H9 (cell line): ENCODE results near the gene TEX10. TPM values are rescaled to one million over a fixed set of nuclear protein-coding genes. Genes with fewer than 3 reads are reported as not detected.

Experiments used
- DNase-seq: peaks from one replicate; pipeline ENCODE4 v3.0.0-alpha.2; 2017
- H2AFZ ChIP-seq: one replicate; pipeline ENCODE4 v1.6.1; 2013; ENCODE audit warnings: mild to moderate bottlenecking, low read length, control low read depth, moderate library complexity
- H2AK5ac ChIP-seq: 2 replicates; pipeline ENCODE4 v1.6.1; 2013; ENCODE audit warnings: low read length, control low read depth, mixed read lengths; ENCODE audit not compliant: insufficient read length
- H2BK120ac ChIP-seq: one replicate; pipeline ENCODE4 v1.6.1; 2013; ENCODE audit warnings: low read depth, mild to moderate bottlenecking, low read length, control low read depth, inconsistent platforms; ENCODE audit not compliant: poor library complexity, severe bottlenecking
- H2BK12ac ChIP-seq: 2 replicates; pipeline ENCODE4 v1.6.1; 2013; ENCODE audit warnings: low read length, control low read depth, mixed read lengths, low read depth; ENCODE audit not compliant: insufficient read length
- H2BK15ac ChIP-seq: 2 replicates; pipeline ENCODE4 v1.6.1; 2013; ENCODE audit warnings: low read depth, low read length, control low read depth
- H2BK20ac ChIP-seq: one replicate; pipeline ENCODE4 v1.6.1; 2013; ENCODE audit warnings: low read depth, mild to moderate bottlenecking, low read length, control low read depth, inconsistent platforms; ENCODE audit not compliant: poor library complexity, severe bottlenecking
- H2BK5ac ChIP-seq: 2 replicates; pipeline ENCODE4 v1.6.1; 2013; ENCODE audit warnings: low read length, control low read depth, mixed read lengths; ENCODE audit not compliant: insufficient read length
- H3K14ac ChIP-seq: 2 replicates; pipeline ENCODE4 v1.6.1; 2013; ENCODE audit warnings: low read length, control low read depth; ENCODE audit not compliant: insufficient read depth
- H3K18ac ChIP-seq: 2 replicates; pipeline ENCODE4 v1.6.1; 2013; ENCODE audit warnings: low read depth, mild to moderate bottlenecking, mixed read lengths, low read length, control low read depth; ENCODE audit not compliant: insufficient read length
- H3K23ac ChIP-seq: 2 replicates; pipeline ENCODE4 v1.6.1; 2013; ENCODE audit warnings: low read length, control low read depth, mixed read lengths, low read depth; ENCODE audit not compliant: insufficient read length
- H3K23me2 ChIP-seq: 2 replicates; pipeline ENCODE4 v1.6.1; 2013; ENCODE audit warnings: low read depth, mild to moderate bottlenecking, mixed read lengths, low read length, control low read depth; ENCODE audit not compliant: insufficient read length, poor library complexity, severe bottlenecking
- H3K27ac ChIP-seq: 2 replicates; pipeline ENCODE4 v1.5.1; 2013; ENCODE audit warnings: low read length, control low read depth, mixed read lengths, low read depth; ENCODE audit not compliant: insufficient read length
- H3K27me3 ChIP-seq: 2 replicates; pipeline ENCODE4 v1.6.1; 2013; ENCODE audit warnings: low read length, control low read depth, inconsistent platforms; ENCODE audit not compliant: insufficient read depth
- H3K4ac ChIP-seq: 2 replicates; pipeline ENCODE4 v1.6.1; 2013; ENCODE audit warnings: low read depth, mild to moderate bottlenecking, control low read depth, inconsistent platforms, low read length, moderate library complexity
- H3K4me1 ChIP-seq: 2 replicates; pipeline ENCODE4 v1.6.1; 2013; ENCODE audit warnings: low read length, control low read depth, inconsistent platforms; ENCODE audit not compliant: insufficient read depth
- H3K4me2 ChIP-seq: 2 replicates; pipeline ENCODE4 v1.6.1; 2013; ENCODE audit warnings: low read length, control low read depth, mixed read lengths; ENCODE audit not compliant: insufficient read length, insufficient read depth
- H3K56ac ChIP-seq: 2 replicates; pipeline ENCODE4 v1.6.1; 2013; ENCODE audit warnings: low read depth, mild to moderate bottlenecking, mixed read lengths, low read length, control low read depth; ENCODE audit not compliant: insufficient read length
- H3K79me1 ChIP-seq: 2 replicates; pipeline ENCODE4 v1.6.1; 2013; ENCODE audit warnings: low read depth, mild to moderate bottlenecking, moderate library complexity, low read length, control low read depth, inconsistent platforms; ENCODE audit not compliant: insufficient read depth, poor library complexity, severe bottlenecking
- H3K79me2 ChIP-seq: 2 replicates; pipeline ENCODE4 v1.6.1; 2013; ENCODE audit warnings: low read length, control low read depth, inconsistent platforms; ENCODE audit not compliant: insufficient read depth
- H3K9ac ChIP-seq: 2 replicates; pipeline ENCODE4 v1.6.1; 2013; ENCODE audit warnings: low read length, control low read depth, mixed read lengths; ENCODE audit not compliant: insufficient read length; ENCODE audit errors: extremely low read depth
- H3K9me3 ChIP-seq: one replicate; pipeline ENCODE4 v1.6.1; 2013; ENCODE audit warnings: low read depth, low read length, inconsistent platforms; ENCODE audit not compliant: control insufficient read depth
- H3T11ph ChIP-seq: one replicate; pipeline ENCODE4 v1.6.1; 2013; ENCODE audit warnings: mild to moderate bottlenecking, low read length, control low read depth, inconsistent platforms
- H4K20me1 ChIP-seq: one replicate; pipeline ENCODE4 v1.6.1; 2013; ENCODE audit not compliant: control insufficient read depth, insufficient read length, insufficient read depth
- H4K5ac ChIP-seq: 2 replicates; pipeline ENCODE4 v1.6.1; 2013; ENCODE audit warnings: low read depth, mild to moderate bottlenecking, mixed read lengths, low read length, control low read depth; ENCODE audit not compliant: insufficient read length
- H4K8ac ChIP-seq: replicated peaks from 2 replicates; pipeline ENCODE4 v1.6.1; 2013; ENCODE audit warnings: low read length, control low read depth, mixed read lengths, low read depth; ENCODE audit not compliant: insufficient read length
- H4K91ac ChIP-seq: 2 replicates; pipeline ENCODE4 v1.6.1; 2013; ENCODE audit warnings: low read depth, mild to moderate bottlenecking, moderate library complexity, mixed read lengths, low read length, control low read depth; ENCODE audit not compliant: insufficient read length
- H3K27ac Mint-ChIP-seq, 3 experiments: 2 replicates in 2 of 3; 3 replicates in 1 of 3; pipeline ENCODE4 v1.8.0; 2020 to 2021; ENCODE audit warnings: mixed read lengths in 3 of 3, mild to moderate bottlenecking in 1 of 3, moderate library complexity in 1 of 3
- H3K27me3 Mint-ChIP-seq: 2 replicates; pipeline ENCODE4 v1.8.0; 2021; ENCODE audit warnings: low read depth, mild to moderate bottlenecking, moderate library complexity, mixed read lengths
- H3K36me3 Mint-ChIP-seq, 3 experiments: 2 replicates in 2 of 3; 3 replicates in 1 of 3; pipeline ENCODE4 v1.8.0; 2020 to 2021; ENCODE audit warnings: low read depth in 3 of 3, mixed read lengths in 3 of 3; ENCODE audit not compliant: insufficient read depth in 1 of 3
- H3K4me1 Mint-ChIP-seq, 2 experiments: 2 replicates each; pipeline ENCODE4 v1.8.0; 2020; ENCODE audit warnings: mixed read lengths in 2 of 2
- H3K4me3 Mint-ChIP-seq, 2 experiments: 2 replicates in 1 of 2; 3 replicates in 1 of 2; pipeline ENCODE4 v1.8.0; 2020 to 2021; ENCODE audit warnings: mild to moderate bottlenecking in 2 of 2, mixed read lengths in 2 of 2, moderate library complexity in 1 of 2
- H3K9me3 Mint-ChIP-seq, 2 experiments: 2 replicates in 1 of 2; 3 replicates in 1 of 2; pipeline ENCODE4 v1.8.0; 2020; ENCODE audit warnings: mild to moderate bottlenecking in 2 of 2, mixed read lengths in 2 of 2, moderate library complexity in 1 of 2
- CTCF ChIP-seq: fragments of 200-600 bp; sonication (generic); conservative IDR thresholded peaks from 3 replicates; pipeline ENCODE4 v1.8.0; 2021; ENCODE audit warnings: antibody characterized with exemption, mild to moderate bottlenecking
- WGBS: extraction: QIAGEN DNeasy Blood & Tissue Kit; methylation state at CpG from one replicate; pipeline ENCODE4 v1.1.7; 2013; ENCODE audit warnings: missing lambda C conversion rate, low lambda C conversion rate, mixed read lengths; ENCODE audit not compliant: insufficient read length; ENCODE audit errors: extremely low coverage; 5-methylcytosine and 5-hydroxymethylcytosine counted together
- total RNA-seq: library from RNA; stranded (reverse); gene quantifications from 2 replicates; pipeline ENCODE4 v1.2.1, GENCODE V29; 2021

Gene TEX10
- total RNA-seq, 1 experiment from 2014 or later: 70.8 TPM

DNA sequence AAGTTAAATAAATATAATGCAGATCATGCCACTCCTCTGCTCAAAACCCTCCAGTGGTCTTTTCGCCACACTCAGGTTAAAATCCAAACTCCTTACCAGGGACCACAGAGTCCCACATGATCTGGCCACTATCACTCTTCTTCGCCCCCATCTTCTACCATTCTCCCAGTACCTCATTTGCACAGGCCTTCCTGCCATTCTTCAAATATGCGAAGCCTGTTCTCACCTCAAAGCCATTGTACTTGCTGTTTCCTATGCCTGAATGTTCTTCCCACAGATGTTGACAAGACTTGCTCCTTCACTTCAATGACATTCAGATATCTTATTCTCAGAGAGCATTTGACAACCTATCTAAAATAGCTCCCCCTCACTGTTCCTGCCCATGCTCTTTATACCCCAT lies 10.9 kb downstream of the TEX10 start:
- H4K8ac ChIP-seq: no peak overlapping the region
- no peak overlapping the region for H2BK5ac ChIP-seq
- no peak overlapping the region for H2BK20ac ChIP-seq
- no peak overlapping the region for H3K27ac ChIP-seq
- no peak overlapping the region for H2BK15ac ChIP-seq
- no peaks in the 10 kb centered on the region for H4K20me1 ChIP-seq
- no peaks in the 10 kb centered on the region for H3K27me3 ChIP-seq
- no peak overlapping the region for H3T11ph ChIP-seq
- no peak overlapping the region for H3K4me3 Mint-ChIP-seq
- H3K27me3 Mint-ChIP-seq: no peaks in the 10 kb centered on the region
- H3K18ac ChIP-seq: no peak overlapping the region
- no peak overlapping the region for H3K23ac ChIP-seq
- peaks cover 23% of the 10 kb centered on the region; the same call in 1 of the 2 replicates for H3K79me2 ChIP-seq
- H4K5ac ChIP-seq: no peak overlapping the region
- H2BK120ac ChIP-seq: no peak overlapping the region
- peaks cover 4% of the 10 kb centered on the region; the same call in 1 of the 2 replicates for H3K4me1 ChIP-seq
- H3K4me1 Mint-ChIP-seq: peaks cover 12 to 20% of the 10 kb centered on the region in 2 experiments
- no peak overlapping the region for H3K14ac ChIP-seq
- no peak overlapping the region for H3K9ac ChIP-seq
- H4K91ac ChIP-seq: no peak overlapping the region
- no peaks in the 10 kb centered on the region; a peak in 1 of 5 replicates for H3K9me3 Mint-ChIP-seq
- H3K56ac ChIP-seq: no peak overlapping the region
- H3K4ac ChIP-seq: no peak overlapping the region
- no peaks in the 10 kb centered on the region for H3K23me2 ChIP-seq
- peaks cover 10% of the 10 kb centered on the region for H3K79me1 ChIP-seq
- TF ChIP-seq CTCF: no peak
- H2AFZ ChIP-seq: no peak overlapping the region
- no peak overlapping the region for H3K4me2 ChIP-seq
- peaks cover 36 to 54% (median 37%) of the 10 kb centered on the region in 3 experiments; a peak in 6 of 7 replicates for H3K36me3 Mint-ChIP-seq
- H2AK5ac ChIP-seq: no peak overlapping the region
- H2BK12ac ChIP-seq: no peak overlapping the region
- no CpG with 5 or more reads among the region's 3 CpGs for WGBS
- H3K9me3 ChIP-seq: no peaks in the 10 kb centered on the region
- DNase-seq: no peak
- H3K27ac Mint-ChIP-seq: peak overlapping the region; percentile 1 to 24 (median 13); a peak in 4 of 7 replicates
